ENCODE measurements around the gene SEC24C.

DNA sequence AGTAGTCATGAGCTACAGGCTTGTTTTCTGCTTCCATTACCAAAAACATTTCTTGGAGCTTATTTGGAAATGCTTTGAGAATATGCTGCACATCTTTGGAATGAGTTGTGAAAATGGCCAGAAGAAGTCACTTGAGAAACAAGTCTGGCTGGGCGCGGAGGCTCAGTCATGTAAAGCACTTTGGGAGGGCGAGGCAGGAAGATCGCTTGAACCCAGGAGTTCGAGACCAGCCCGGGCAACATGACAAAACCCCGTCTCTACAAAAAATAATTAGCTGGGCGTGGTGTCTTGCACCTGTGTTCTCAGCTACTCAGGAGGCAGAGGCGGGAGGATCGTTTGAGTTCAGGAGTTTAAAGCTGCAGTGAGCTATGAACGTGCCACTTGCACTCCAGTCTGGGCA is 36.8 kb downstream of the SEC24C start:
- TF ChIP-seq, protein P1, sequence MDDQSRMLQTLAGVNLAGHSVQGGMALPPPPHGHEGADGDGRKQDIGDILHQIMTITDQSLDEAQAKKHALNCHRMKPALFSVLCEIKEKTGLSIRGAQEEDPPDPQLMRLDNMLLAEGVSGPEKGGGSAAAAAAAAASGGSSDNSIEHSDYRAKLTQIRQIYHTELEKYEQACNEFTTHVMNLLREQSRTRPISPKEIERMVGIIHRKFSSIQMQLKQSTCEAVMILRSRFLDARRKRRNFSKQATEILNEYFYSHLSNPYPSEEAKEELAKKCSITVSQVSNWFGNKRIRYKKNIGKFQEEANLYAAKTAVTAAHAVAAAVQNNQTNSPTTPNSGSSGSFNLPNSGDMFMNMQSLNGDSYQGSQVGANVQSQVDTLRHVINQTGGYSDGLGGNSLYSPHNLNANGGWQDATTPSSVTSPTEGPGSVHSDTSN (IDR thresholded peaks at IDR 0.05), result no peak
- TF ChIP-seq CHD2 (IDR thresholded peaks at IDR 0.05; ENCODE audit: low read length, partially characterized antibody), result no peak
- TF ChIP-seq, protein P2, sequence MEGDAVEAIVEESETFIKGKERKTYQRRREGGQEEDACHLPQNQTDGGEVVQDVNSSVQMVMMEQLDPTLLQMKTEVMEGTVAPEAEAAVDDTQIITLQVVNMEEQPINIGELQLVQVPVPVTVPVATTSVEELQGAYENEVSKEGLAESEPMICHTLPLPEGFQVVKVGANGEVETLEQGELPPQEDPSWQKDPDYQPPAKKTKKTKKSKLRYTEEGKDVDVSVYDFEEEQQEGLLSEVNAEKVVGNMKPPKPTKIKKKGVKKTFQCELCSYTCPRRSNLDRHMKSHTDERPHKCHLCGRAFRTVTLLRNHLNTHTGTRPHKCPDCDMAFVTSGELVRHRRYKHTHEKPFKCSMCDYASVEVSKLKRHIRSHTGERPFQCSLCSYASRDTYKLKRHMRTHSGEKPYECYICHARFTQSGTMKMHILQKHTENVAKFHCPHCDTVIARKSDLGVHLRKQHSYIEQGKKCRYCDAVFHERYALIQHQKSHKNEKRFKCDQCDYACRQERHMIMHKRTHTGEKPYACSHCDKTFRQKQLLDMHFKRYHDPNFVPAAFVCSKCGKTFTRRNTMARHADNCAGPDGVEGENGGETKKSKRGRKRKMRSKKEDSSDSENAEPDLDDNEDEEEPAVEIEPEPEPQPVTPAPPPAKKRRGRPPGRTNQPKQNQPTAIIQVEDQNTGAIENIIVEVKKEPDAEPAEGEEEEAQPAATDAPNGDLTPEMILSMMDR (IDR thresholded peaks at IDR 0.05), result no peak
- TF ChIP-seq POLR2A (IDR thresholded peaks at IDR 0.05; ENCODE audit: low read length), result no peak
- no peak for TF ChIP-seq USF2 (IDR thresholded peaks at IDR 0.05)
- no peak for TF ChIP-seq ESRRA (IDR thresholded peaks at IDR 0.05; ENCODE audit: borderline replicate concordance, low read length)
- no peak for TF ChIP-seq CBX2 (IDR thresholded peaks at IDR 0.05; ENCODE audit: borderline replicate concordance, low read depth)
